T-helper 1 cell treated with Interleukin-12 subunit alpha and Interleukin-12 subunit beta and Interleukin-4 antibody, amounts not matched to agents 30 ng/mL and 1 ng/mL, for 36 hours (primary cell): ENCODE data around the gene NMUR2. TPM values are rescaled to one million over a fixed set of nuclear protein-coding genes. Genes with fewer than 3 reads are reported as not detected.

Source experiments
- intact Hi-C: fragments of 100-400 bp; cut with micrococcal nuclease; formaldehyde crosslinking; loops from one replicate; pipeline ENCODE4 v1.15.1; 2024
- total RNA-seq: library from RNA; stranded (reverse); gene quantifications from 2 replicates; pipeline ENCODE4 v1.2.3, GENCODE V29; 2022

NMUR2 gene
- total RNA-seq, 1 donor from 2014 or later, result not detected

GRCh38 chr5:152372875-152373274, 32.2 kb downstream of the NMUR2 start:
- intact Hi-C loops, result no loop called here

- intact Hi-C loops, result no loop called here
These were observed 35.8 kb downstream of the NMUR2 start for GRCh38 chr5:152369298-152369697.

GRCh38 chr5:152367554-152367953, 37.5 kb downstream of the NMUR2 start:
- intact Hi-C loops, result no loop called here

GRCh38 chr5:152366716-152367115, 38.4 kb downstream of the NMUR2 start:
- intact Hi-C loops, result no loop called here

DNA sequence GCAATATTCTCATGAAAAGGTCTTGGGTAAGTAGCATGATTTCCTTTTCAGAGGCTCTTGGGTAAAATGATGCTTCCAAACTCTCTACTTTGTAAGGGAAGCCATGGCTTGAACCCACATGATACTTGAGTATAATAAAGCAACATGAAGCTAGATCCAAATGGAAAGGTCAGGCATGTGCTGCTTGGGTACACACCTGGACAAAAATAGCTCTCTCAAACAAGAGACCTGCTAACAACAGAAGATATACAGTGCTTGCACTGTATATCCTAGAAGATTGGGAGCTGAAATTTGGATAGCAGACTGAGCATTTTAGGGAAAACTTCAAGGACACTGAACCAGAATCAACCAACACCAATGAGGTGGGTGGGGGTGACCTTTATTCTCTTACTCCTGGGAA, 40.2 kb downstream of the NMUR2 start:
- intact Hi-C loops, result no loop called here

GRCh38 chr5:152364172-152364571, 40.9 kb downstream of the NMUR2 start:
- intact Hi-C loops, result no loop called here

GRCh38 chr5:152358861-152359568, 46.1 kb downstream of the NMUR2 start:
- intact Hi-C loops, result no loop called here

GRCh38 chr5:152356506-152356905, 48.6 kb downstream of the NMUR2 start:
- intact Hi-C loops, result no loop called here

DNA sequence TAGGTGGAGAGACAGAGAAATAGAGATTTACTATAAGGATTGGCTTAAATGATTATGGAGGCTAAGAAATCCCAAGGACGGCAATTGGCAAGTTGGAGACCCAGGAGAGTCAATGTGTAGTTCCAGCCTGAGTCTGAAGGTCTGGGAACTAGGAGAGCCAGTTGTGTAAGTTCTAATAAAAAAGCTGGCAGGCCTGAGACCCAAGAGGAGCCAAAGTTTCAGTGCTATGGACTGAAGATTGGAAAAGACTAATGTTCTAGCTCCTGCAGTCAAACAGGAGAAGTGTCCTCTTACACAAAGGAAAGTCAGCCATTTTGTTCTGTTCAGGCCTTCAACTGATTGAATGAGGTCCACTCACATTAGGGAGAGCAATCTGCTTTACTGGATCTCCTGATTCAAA, 50.0 kb downstream of the NMUR2 start:
- intact Hi-C loops, result no loop called here

DNA sequence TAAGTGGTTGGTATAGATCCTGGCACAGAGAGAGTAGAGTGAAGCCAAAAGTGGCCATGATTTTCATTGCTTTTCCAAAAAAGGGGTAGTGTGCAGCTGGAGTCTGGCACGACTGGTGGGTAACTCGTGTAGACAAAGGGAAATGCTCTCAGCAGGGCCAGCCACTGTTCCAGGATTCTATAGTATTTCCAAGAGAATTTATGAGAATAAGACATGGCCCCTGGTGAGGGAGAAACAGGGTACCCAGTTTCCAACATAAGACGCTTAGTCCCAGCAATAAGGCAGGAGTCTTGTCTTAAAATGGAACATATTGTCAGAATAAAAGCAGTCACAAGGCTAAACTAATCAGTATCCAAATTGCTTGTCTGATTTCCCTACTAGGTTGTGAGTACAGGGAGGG, 52.1 kb downstream of the NMUR2 start:
- intact Hi-C loops, result no loop called here

DNA sequence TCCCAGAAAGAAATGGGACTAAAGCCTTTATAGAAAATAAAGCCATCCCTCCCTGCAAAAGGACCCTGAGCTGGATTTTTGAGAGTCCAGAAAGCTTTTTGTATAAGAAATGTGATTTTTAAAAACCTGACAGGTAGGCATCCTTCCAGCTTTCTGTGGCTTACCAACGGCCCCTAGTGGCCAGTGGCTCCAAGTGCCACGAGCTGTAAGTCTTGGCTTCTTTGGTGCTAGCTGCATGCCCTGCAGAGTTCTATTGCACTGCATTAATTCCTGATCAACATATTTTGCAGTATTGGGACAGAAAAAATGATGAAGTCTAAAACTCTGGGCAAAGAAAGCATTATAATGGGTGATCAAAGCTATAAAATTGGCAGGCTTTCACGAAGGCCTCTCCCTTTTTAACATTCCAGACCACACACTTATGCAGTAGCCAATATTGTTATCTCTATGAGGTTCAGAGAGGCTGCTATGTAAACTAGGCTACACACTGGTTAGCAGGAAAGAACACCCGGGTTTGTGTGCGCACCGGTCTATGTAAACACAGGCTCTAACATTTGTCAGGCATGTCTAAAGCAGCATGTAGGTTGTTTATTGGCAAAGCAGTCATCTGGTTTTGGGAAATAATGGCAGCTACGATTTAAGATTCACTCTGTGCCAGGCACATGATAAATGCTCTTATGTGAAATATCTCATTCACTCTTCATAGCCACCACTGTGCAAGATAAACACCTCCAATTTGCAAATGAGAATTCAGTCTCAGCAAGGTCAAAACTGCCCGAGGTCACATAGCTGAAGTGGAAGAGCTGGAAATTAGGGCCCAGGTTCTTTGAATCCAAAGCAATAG, 55.2 kb downstream of the NMUR2 start:
- intact Hi-C loops, result loop anchor here (1.0 to 5.0 kb wide), 4 partner anchors 17 to 628 kb away; partner anchors contain the start of gene G3BP1
